ENCODE results near the gene SOCS4.
"Not testable (repeated sequence)": the region's sequence is repeated elsewhere in the genome, so short reads cannot be mapped to it uniquely, and the experiment has no call there.

Gene SOCS4

DNA sequence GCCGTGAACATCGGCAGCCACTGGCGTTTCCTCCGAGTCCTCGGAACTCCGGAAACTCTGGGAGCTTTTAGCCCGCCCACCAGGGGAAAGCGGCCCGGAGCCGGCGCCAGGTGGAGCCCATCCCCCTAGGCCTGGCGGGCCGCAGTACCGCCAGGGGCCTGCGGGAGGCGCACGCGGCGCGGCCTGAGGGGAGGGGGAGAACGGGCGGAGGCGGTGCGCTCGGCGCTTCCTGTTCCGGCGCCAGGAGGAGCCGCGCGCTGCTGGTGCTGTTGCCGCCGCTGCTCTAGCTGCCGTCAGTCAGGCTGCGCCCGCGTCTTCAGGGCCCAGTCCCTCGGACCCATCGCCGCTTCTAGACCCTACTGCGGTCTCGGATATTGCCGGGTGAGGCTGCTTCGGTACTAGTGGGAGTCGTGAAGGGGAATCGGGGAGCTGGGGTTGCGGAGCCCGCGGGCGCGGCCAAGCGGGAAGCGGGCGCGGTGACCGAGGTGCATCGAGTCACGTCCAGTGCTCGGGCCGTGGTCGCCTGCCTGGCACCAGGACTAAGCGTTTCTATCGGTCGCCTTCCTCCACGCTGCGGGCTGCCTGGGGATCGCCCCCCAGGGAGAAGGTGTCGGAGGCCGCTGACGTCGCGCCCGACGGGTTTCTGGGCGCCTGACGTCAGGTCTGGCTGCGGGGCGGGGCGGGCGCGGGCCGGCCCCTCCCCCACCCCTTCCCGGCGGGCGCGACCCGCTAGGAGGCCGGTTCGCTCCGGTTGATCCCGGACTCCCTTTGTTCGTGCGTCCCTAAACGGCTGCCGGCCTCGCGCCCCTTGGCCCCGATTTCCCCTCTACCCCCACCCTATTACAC is 24.6 kb downstream of the SOCS4 start, which contains the start of gene MAPK1IP1L:
Gene MAPK1IP1L, plus strand, starts transcription at position 225 of the 846 bp plus-strand sequence. CDS start 10,037 bp downstream, outside the sequence.
- peak; percentile 87 for DNase-seq (ENCODE audit: low read depth, low spot score)

DNA sequence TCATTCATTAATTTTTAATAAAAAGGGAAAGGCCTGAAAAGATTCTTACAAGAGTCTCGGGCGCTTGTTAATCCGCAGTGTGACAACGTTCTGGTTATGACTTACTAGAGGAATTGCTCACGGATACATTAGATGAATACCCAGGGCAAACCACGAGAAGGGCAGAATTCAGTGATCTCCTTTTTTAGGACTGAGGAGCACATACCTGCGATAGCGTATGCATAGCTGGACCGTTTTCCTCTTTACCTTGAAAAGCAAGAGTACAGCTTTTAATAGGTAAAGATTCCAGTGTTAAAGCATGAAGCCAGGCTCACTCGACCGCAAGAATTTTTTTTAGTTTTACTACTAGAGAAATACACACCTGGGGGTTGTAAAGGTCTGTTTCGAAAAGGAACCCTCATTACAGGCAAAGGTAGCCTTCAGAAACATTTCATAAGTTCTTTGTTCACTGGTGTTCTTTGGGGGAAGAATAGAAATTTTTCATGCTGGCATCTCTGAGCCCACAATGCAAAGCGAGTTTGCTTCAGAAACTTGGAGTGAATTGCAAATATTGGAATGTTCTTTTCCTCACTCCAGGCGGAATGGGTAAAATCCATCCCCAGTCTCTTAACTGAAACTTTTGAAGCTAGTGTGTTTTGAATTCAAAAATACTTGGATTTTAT is 25.4 kb downstream of the SOCS4 start:
- no peak for DNase-seq (ENCODE audit: low read depth, low spot score)

DNA sequence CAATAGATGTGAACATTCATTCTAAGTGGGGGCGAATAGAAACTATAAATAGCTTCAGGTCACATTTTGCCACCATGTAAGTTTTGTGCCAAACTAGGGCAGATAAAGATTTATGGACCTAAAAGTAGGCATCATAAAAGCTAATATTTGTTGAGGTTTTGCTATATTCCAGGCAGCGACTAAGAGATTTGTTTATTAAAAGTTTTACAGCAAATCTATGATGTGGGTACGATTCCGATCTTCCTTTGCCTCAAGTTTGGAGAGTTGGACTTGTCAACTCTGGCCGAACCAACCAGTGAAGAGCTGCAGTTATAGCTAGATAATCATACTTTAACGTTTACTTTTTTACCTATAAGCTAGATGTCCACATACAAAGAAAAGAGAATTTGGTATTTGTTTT is 26.0 kb downstream of the SOCS4 start:
- DNase-seq (ENCODE audit: low read depth, low spot score) = no peak

DNA sequence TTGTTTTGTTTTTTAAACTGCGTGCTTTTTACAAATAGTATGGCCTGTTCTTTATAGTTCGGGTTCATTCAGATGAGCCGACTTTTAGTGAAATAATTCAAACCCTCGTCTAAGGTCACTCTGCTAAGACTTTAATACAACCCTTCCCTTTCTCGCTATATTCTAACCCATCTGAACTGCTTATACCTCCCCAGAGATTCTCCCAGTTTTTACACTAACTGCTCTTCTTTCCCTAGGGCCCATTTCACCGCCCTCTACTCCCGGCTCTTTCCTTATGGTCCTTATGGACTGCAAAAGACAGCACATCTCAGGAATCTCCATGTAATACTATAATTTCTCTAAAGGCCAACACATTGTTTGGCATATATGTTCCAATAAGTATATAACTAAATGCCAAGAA is 26.5 kb downstream of the SOCS4 start:
- DNase-seq (ENCODE audit: low read depth, low spot score) = no peak

DNA sequence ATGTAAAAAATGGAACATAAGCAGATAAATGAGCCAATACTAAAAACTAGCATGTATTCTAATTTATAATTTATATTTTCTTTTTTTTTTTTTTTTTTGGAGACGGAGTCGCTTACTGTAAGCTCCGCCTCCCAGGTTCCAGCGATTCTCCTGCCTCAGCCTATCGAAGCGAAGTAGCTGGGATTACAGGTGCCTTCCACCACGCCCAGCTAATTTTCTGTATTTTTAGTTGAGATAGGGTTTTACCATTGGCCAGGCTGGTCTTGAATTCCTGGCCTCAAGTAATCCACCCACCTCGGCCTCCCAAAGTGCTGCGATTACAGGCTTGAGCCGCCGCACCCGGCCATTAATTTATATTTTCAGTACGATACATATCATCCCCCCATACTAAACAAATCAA is 27.1 kb downstream of the SOCS4 start:
- no peak for DNase-seq (ENCODE audit: low read depth, low spot score)

DNA sequence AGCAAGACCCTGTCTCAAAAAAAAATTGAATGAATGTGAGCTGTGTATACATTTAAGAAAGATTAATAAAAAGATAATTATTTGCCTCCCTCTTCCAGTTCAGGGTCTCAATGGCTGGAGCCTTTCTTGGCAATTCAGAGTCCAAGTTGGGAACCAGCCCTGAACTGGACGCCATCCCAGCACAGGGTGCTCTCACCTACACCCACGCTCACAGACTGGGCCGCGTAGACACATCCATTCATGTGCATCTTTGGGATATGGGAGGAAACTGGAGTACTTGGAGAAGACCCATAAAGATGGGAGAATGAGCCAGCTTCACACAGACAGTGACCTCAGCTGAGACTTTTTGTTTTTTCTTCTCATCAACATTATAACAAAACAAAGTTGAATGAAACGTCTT is 30.9 kb downstream of the SOCS4 start:
- no peak for DNase-seq (ENCODE audit: low read depth, low spot score)

DNA sequence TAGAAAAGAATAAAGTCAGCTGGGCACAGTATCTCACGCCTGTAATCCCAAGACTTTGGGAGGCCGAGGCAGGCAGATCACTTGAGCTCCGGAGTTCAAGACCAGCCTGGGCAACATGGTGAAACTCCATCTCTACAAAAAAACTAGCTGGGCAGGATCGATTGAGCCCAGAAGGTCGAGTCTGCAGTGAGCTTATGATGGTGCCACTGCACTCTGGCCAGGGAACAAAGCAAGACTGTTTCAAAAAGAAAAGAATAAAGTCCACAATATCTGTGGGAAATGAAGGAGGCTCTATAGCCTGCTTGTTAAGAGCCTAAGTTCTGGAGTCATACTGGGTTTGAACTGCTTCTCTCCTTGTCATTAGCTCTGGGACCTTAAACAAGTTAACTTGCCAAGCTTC is 32.3 kb downstream of the SOCS4 start:
- no peak for DNase-seq (ENCODE audit: low read depth, low spot score)

DNA sequence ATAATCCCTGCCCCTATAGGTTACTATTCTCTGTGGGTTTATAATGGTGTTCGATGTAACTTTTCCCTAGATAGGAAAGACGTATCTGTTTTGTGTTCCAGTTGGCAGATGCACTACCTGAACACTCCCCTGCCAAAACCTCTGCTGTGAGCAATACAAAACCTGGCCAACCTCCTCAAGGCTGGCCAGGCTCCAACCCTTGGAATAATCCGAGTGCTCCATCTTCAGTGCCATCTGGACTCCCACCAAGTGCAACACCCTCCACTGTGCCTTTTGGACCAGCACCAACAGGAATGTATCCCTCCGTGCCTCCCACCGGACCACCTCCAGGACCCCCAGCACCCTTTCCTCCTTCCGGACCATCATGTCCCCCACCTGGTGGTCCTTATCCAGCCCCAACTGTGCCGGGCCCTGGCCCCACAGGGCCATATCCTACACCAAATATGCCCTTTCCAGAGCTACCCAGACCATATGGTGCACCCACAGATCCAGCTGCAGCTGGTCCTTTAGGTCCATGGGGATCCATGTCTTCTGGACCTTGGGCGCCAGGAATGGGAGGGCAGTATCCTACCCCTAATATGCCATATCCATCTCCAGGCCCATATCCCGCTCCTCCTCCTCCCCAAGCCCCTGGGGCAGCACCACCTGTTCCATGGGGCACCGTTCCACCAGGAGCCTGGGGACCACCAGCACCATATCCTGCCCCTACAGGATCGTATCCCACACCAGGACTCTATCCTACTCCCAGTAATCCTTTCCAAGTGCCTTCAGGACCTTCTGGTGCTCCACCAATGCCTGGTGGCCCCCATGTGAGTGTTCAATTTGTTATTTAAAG is 35.7 kb downstream of the SOCS4 start:
- DNase-seq (ENCODE audit: low read depth, low spot score) = no peak

DNA sequence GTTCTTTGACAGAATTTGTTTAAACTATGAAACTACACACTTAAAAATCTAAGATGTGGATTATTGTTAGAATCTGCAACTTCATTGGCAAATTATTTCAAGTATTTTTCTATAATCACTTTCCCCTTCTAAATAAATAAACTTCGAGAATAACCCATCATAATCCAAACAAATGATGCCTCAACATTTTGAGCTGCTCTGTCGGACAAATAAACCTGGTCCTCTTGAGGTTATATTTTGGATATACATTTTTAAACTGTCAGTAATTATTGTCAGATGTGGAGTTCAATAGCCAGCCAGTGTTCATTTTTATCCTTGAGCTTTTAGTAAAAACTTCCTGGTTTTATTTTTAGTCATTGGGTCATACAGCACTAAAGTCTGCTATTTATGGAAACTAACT is 37.9 kb downstream of the SOCS4 start:
- DNase-seq (ENCODE audit: low read depth, low spot score) = not testable (repeated sequence)

DNA sequence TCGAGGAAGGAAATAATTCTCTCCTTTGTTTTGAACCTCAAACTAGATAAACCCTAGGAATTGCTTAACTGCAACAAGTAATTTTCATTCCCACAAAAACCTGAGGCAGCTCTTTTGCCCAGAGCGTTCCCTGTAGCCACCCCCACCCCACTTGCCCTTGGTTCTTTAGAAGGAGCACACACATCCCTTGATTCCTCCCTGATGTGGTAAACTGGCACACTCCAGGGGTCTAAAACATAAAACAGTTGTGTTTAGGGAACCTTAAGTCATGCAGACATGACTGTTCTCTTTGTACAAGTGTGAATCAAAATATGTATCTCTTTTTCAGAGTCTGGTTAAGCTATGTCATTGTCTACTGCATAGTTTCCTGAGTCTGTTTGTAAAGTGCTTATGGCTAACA is 38.4 kb downstream of the SOCS4 start:
- DNase-seq (ENCODE audit: low read depth, low spot score) = no peak

DNA sequence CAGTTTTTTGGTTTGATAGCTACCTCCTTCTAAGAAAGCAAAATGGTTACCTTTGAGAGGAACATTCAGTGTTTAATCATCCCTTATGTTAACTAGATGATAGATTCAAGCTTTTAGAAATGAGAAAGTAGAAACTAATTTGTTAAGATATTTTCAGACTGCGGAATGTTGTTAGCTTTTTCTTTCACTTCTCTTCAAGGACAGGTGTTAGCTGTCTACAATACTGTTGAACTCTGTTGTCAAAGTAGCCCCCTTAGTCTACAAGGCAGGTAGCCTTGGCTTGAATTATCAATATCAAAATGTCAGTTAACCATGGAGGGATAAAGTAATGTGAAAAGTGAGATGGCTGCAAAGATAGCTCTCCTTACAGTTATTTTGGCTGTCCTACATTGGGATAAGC is 39.2 kb downstream of the SOCS4 start:
- no peak for DNase-seq (ENCODE audit: low read depth, low spot score)

DNA sequence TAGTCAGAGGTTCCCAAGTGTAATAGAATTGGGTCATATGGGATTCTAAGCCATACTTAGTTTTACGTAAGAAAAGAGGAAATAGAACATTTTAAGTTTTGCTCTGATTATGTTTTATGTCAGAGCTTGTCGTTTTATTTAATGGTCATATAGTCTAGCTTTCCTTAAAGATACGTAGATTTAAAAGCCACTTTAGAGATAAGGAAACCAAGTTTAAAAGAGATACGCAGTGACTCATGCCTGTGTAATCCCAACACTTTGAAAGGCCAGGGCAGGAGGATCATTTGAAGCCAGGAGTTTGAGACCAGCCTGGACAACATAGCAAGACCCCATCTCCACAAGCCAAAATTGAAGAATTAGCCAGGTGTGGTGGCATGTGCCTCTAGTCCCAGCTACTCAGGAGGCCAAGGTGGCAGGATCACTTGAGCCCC is 44.0 kb downstream of the SOCS4 start:
- no peak for DNase-seq (ENCODE audit: low read depth, low spot score)

DNA sequence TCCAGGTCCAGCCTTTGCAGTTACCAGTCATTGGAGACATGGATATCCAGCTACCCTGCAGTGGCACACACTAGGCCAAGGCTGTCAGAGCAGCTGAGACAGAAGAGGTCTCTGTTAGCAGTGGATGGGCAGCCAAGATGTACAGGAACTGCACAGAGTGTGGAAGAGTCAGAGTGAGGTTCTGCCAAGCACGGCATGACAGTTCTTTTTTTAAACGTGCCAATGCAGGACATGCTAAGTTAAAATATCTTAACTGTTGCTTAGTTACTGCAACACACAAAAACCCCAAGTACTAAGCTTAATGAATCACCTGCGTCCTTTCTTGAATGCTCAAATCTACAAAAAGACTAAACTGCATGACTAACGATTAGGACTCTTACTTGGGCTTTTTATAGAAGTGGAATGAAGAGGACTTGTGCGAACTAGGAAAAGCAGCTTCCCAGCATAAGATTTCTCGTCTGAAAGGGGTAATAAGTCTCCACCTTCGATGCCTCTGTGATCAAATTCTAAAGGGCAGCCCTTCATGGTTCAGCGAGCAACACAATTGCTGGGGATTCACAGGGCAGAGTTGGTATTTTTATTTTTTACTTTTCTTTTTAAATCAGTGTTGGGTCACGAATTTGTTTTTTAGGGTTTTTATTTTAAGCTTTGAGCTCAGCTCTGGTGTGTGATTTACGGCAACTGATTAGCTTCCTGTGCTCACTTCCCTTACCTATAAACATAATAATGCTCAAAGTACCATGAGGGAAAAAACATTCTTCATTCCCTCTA is 45.0 kb downstream of the SOCS4 start:
- DNase-seq (ENCODE audit: low read depth, low spot score) = no peak

DNA sequence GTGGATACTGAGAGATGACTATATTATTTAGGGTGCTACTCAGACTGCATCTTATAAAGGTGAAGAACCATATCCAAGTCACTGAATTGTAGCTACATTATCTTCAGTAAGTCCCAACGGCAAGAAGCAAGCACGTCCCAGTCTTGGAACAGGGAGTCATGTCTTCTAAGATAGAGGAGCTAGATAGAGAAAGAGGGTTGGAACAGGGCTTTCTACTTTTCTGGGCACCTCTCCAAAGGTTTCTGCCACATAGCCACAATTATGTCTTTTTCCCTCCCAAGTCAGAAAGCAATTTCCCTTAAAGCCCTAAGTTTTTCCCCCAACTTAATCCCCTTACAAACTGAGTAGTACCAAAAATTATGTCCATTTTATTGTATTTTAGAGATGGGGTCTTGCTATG is 46.8 kb downstream of the SOCS4 start:
- no peak for DNase-seq (ENCODE audit: low read depth, low spot score)

DNA sequence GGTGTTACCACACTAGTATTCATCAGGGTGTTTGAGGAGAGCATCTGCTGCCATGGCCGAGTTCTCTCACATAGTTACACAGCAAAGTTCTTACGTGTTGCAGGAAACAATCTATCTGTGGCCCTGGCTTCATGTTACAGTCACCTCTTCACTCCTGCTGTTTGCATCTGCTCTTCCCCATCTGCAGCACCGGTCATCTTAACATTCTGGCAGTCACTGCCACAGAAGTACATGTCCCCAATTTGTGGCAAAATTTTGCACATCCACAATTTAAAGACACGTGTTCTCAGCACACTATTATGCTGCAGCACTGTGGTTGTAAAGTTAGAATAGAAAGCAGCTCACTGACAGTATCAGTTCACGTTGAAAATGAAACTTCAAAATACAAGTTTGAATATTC is 47.6 kb downstream of the SOCS4 start:
- DNase-seq (ENCODE audit: low read depth, low spot score) = no peak

DNA sequence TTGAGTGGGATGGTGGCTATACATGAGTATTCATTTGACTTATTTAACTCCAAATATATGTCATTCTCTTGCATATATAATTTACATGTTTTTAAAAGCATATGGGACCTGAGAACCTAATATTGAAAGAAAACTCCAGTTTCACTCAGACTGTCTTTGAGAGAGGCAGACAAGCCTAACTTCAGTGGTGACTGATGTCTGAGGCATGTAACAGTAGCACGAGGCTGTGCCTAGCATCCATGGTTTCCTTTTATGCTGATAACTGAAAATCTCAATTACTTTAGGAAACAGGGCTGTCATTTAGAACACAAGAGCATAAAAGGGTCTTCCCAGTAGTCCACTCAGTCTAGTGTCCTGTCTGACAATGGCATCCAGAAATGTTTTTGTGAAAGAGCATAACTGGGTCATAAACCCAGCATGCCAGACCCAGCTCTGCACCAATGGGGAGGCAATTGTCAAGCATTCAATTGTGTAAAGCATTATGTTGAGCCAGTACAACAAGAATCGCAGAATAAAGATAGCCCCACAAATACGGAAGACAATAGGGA is 48.7 kb downstream of the SOCS4 start:
- DNase-seq (ENCODE audit: low read depth, low spot score) = no peak

DNA sequence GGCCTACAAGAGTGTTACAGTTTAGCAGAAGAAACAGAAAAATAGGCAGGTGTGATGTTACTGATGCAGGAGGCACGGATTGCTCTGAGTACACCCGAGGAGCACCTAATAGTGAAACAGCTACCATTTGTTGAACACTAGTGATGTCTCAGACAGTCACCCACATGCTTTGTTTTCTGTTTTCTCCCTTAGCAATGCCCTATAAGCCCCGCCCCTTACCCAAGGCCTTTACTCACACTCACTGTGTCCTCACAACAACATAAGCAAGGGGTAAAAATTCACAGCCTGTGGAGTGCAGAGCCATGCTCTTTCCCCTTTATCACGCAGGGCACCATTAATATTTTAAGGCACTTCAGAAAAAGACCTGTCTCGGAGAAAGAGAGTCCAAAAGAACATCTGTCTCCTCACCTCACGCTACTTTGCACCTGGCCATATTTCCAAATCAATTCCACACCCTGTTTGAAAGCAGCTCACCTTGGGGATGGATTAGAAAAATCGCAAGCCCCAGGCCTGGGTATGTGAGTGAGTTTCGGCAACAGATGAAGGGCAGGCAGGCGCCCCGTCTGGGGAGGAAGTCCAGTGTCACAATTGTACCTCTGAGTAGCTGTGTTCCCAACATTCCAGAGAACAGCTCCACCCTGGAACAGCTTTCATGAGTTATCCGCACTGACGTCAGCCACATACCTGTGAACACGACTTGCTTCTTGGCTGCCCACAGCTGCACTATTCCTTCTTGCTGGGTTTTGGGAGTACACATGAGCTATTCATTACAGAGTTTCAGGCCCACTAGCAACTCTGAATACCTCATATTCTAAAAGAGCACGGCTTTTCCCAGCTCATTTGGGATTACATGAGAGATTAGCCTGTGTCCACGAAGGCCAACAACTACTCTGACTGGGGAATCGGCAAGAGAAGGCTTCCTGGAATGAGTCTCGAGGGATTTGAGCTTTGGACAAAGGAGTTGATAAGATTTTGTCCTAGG is 50.4 kb downstream of the SOCS4 start:
- no peak for DNase-seq (ENCODE audit: low read depth, low spot score)

DNA sequence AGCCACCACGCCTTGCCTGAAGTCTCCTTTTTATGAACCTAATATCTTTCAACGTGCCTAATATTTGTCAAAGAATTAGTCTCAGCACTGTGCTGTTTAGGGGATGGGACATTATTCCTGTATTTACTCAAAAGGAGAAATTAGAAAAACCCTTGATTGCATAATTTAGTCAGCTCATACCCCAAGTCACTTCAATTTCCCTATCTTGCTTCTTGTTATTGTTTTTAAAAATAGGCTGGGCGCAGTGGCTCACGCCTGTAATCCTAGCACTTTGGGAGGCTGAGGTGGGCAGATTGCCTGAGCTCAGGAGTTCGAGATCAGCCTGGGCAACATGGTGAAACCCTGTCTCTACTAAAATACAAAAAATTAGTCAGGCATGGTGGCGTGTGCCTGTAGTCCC is 52.9 kb downstream of the SOCS4 start:
- not testable (repeated sequence) for DNase-seq (ENCODE audit: low read depth, low spot score)

DNA sequence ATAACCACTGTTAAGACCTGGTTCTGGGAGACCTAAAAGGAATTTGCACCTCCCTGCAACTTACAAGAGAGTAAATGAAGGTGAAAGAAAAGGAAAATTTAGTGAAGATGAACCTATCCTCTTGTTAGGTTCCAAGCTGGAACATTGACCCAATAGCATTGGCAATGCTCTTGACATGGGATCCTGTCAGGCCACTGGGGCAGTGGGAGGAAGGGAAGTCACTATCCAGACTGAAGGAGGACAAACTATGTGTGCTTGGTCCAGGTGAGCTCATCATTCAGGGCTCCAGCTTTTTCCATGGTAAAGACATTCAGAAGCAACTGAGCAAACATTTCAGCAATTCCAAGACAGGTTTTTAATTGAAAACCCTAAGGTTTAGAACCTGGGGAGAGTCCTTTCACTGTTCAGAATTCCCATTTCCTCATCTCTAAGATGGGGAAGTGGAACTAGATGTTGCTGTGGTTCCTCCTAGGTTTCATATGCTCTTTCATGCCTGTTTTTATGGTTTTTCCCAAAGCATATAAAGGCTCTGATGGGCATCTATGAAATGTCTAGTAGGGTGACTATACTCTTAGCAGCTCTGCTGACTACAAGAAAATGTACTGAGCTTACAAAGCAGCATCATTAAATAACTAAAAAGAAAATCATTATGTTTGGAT is 57.5 kb downstream of the SOCS4 start:
- DNase-seq (ENCODE audit: low read depth, low spot score) = no peak
